RWPE1 (cell line): Measurements from ENCODE around the gene RAB40A.

Experiments
- CTCF ChIA-PET: fragments of 350-600 bp; sonication (Branson Sonifier 250); formaldehyde crosslinking; extraction: SDS; loops from one replicate; lab custom pipeline; 2021; lab: Yijun Ruan, JAX
- POLR2A ChIA-PET: fragments of 400-600 bp; formaldehyde crosslinking; extraction: SDS; loops from one replicate; lab custom pipeline; 2020; ENCODE audit warnings: antibody characterized with exemption; ENCODE audit not compliant: low non-redundant PET; lab: Yijun Ruan, JAX
- DNase-seq: peaks from one replicate; pipeline ENCODE4 v3.0.0; 2012; ENCODE audit warnings: low spot score
- H3K27ac ChIP-seq: fragments of 450-650 bp; 2 replicates; pipeline ENCODE4 v1.5.1; 2017
- TF ChIP-seq, protein P1 (sequence below): fragments of 450-650 bp; conservative IDR thresholded peaks from 2 replicates; pipeline ENCODE4 v1.5.1; 2017; ENCODE audit warnings: low read depth, mild to moderate bottlenecking

RAB40A gene

DNA sequence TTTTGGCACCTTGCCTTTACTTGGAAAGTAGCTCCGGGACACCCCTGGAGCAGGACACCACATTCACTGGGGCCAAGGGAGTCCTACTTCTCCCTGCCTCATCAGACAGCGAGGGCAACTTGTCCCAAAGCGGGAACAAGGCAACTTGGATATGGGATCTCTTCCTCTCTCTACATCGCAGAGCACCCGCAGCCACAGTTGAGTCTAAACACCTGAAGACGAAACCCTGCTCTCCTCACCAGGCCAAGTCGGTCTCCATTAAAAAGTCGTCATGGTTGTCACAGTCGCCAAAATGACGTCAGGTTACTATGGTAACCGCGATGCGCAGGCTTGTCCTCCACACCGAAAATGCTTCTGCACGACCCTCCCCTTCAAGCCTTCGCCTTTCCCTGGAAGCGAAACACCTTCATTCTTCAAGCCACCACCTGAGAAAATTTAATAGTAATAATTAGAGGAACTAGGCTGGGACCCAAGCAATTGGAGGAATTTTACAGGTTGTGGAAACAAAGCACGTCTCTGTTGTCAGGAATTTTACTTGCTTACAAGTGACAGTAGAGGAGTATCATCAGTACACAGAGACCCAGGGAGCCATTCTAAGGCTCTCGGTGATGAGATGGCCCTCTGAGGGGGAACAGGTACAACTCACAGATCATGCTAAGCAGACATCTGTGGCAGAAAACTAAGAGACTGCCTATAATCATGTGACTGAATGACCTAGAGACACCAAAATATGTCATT is 35.6 kb upstream of the RAB40A start:
- CTCF ChIA-PET = no interaction called here
- H3K27ac ChIP-seq = no peak overlapping the region
- DNase-seq = no peak
- TF ChIP-seq, protein P1, sequence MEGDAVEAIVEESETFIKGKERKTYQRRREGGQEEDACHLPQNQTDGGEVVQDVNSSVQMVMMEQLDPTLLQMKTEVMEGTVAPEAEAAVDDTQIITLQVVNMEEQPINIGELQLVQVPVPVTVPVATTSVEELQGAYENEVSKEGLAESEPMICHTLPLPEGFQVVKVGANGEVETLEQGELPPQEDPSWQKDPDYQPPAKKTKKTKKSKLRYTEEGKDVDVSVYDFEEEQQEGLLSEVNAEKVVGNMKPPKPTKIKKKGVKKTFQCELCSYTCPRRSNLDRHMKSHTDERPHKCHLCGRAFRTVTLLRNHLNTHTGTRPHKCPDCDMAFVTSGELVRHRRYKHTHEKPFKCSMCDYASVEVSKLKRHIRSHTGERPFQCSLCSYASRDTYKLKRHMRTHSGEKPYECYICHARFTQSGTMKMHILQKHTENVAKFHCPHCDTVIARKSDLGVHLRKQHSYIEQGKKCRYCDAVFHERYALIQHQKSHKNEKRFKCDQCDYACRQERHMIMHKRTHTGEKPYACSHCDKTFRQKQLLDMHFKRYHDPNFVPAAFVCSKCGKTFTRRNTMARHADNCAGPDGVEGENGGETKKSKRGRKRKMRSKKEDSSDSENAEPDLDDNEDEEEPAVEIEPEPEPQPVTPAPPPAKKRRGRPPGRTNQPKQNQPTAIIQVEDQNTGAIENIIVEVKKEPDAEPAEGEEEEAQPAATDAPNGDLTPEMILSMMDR = no peak
- POLR2A ChIA-PET = no interaction called here

DNA sequence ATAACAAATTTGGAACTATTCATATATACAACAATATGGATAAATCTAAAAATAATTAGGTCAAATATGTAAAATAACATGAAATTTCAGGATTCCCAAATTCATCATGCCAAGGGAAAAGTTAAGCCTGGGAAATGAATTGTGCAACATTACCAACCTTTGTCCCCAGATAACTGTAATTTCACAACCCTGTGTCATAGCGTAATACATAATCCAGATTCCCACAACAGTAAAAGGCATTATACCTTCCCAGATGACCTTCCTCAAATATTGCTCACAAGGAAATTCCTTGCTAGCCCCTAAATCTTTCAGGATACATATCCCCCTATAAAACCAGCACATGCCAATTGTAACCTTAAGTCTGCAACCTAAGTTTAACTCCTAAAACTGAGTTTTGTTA is 32.9 kb upstream of the RAB40A start:
- no peak for DNase-seq
- TF ChIP-seq, protein P1 = no peak
- CTCF ChIA-PET = no interaction called here
- H3K27ac ChIP-seq = no peak overlapping the region
- POLR2A ChIA-PET = no interaction called here

- DNase-seq = no peak
- ChIA-PET POLR2A (no interaction called here), CTCF (no interaction called here)
- H3K27ac ChIP-seq = no peak overlapping the region
- TF ChIP-seq, protein P1 = no peak
These were observed 31.2 kb upstream of the RAB40A start for GRCh38 chrX:103550415-103551051.

DNA sequence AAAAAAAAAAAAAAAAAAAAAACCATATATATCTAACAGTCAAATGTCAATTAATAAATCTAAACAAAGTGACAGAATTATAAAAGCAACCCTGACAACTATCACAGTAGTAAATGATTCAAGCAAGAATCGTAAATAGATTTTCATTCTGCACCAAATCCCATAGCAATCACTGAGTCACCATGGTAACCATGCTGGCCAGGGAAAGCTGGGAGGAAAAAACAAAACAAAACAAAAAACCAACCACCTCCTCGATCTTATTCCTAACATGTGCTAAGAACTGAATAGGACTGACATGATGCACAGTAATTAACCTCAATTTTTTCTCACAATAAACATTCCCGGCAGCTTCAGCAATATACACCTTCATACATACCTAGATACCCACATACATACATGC is 30.6 kb upstream of the RAB40A start:
- H3K27ac ChIP-seq = no peak overlapping the region
- TF ChIP-seq, protein P1 = no peak
- no peak for DNase-seq
- ChIA-PET CTCF (no interaction called here), POLR2A (no interaction called here)

GRCh38 chrX:103540145-103540544 is 20.9 kb upstream of the RAB40A start:
- ChIA-PET CTCF (no interaction called here), POLR2A (interaction anchor here (0.7 kb wide), 1 partner anchor 37 kb away, joined by 3 read pairs; no protein-coding TSS in a partner anchor)
- TF ChIP-seq, protein P1 = no peak
- no peak overlapping the region for H3K27ac ChIP-seq
- no peak for DNase-seq

DNA sequence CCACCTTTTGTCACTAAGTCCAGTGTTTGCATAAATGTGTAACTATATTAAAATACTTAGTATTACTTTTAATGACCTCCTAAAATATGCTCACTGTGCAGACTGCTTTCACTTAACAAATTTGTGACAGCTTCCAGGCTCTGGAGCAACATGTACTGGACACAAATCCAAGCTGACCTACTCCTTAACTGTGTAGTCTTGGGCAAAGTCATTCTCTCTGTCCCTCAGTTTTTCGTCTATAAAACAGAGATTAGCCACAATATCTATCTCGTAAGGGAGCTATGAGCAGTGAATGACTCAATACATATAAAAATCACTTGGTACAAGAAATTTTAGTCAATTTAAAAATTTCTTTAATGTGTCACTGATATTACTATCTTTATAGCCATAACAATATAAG is 20.4 kb upstream of the RAB40A start:
- no peak for DNase-seq
- POLR2A ChIA-PET = interaction anchor here (0.7 kb wide), 1 partner anchor 38 kb away, joined by 3 read pairs; no protein-coding TSS in a partner anchor
- no peak overlapping the region for H3K27ac ChIP-seq
- CTCF ChIA-PET = interaction anchor here (0.6 kb wide), 1 partner anchor 12 kb away, joined by 6 read pairs; no protein-coding TSS in a partner anchor
- TF ChIP-seq, protein P1 = no peak
